Gastrocnemius medialis (tissue), 4 donors: ENCODE data around the gene STAC2. TPM values are rescaled to one million over a fixed set of nuclear protein-coding genes. Genes with fewer than 3 reads are reported as not detected.

Experiments used
- ATAC-seq, 2 donors: fragments of 150-250 bp; one replicate each; pipeline ENCODE4 v1.9.1; 2016
- DNase-seq, 2 donors: peaks; one replicate each; pipeline ENCODE4 v3.0.0-alpha.2; 2019
- H3K27ac ChIP-seq, 4 donors: fragments of 200-600 bp; sonication (generic); 1 replicate in 1 of 4; 2 replicates in 3 of 4; pipeline ENCODE4 v1.5.1; 2016 to 2018; ENCODE audit warnings: mild to moderate bottlenecking in 2 of 4, moderate library complexity in 1 of 4
- H3K27me3 ChIP-seq, 3 donors: fragments of 200-600 bp; sonication (generic) in 2 of 3; 1 replicate in 1 of 3; 2 replicates in 2 of 3; pipeline versions ENCODE4 v1.5.1 to v1.6.0; 2016 to 2019; ENCODE audit warnings: mild to moderate bottlenecking in 1 of 3, moderate library complexity in 1 of 3
- H3K36me3 ChIP-seq, 2 donors: fragments of 200-600 bp; sonication (generic) in 1 of 2; one replicate each; pipeline ENCODE4 v1.5.1; 2017 to 2018
- H3K4me1 ChIP-seq, 2 donors: fragments of 200-600 bp; sonication (generic) in 1 of 2; one replicate each; pipeline ENCODE4 v1.5.1; 2016 to 2017; ENCODE audit warnings: mild to moderate bottlenecking in 2 of 2
- H3K4me3 ChIP-seq, 4 donors: fragments of 200-600 bp; sonication (generic) in 3 of 4; 1 replicate in 1 of 4; 2 replicates in 3 of 4; pipeline ENCODE4 v1.5.1; 2016 to 2019; ENCODE audit warnings: mild to moderate bottlenecking in 2 of 4
- H3K9me3 ChIP-seq, 3 donors: fragments of 200-600 bp; sonication (generic) in 2 of 3; 1 replicate in 1 of 3; 2 replicates in 2 of 3; pipeline ENCODE4 v1.5.1; 2016 to 2019
- CTCF ChIP-seq, 5 experiments: fragments of 450-650 bp in 3 of 5; fragments of 200-600 bp in 2 of 5; sonication (generic) in 2 of 5; IDR thresholded peaks in 4 of 5; conservative IDR thresholded peaks in 1 of 5; 1 replicate in 4 of 5; 2 replicates in 1 of 5; pipeline ENCODE4 v1.5.1; 2016 to 2019; ENCODE audit warnings: antibody characterized with exemption in 5 of 5, mild to moderate bottlenecking in 3 of 5, moderate library complexity in 3 of 5
- POLR2A ChIP-seq, 2 donors: fragments of 450-650 bp; IDR thresholded peaks; one replicate each; pipeline ENCODE4 v1.6.1; 2017; ENCODE audit warnings: antibody characterized with exemption in 2 of 2, mild to moderate bottlenecking in 2 of 2, moderate library complexity in 2 of 2
- in situ Hi-C, 4 donors: fragments of 200-750 bp; cut with MboI; loops; one replicate each; pipeline versions ENCODE4 v1.15.0 to v1.8.0; 2017; ENCODE audit warnings: low sequenced_read_pairs in 4 of 4
- intact Hi-C: fragments of 100-400 bp; cut with DNase I; formaldehyde crosslinking; loops from one replicate; pipeline ENCODE4 v1.15.1; 2023; ENCODE audit warnings: low total_unique reads
- total RNA-seq, 4 donors: library from RNA; depleted of rRNA; stranded (reverse); fragments of >200 nt; gene quantifications; one replicate each; pipeline versions ENCODE4 v1.1.0 to v1.2.3, GENCODE V29; 2016

STAC2 gene
- total RNA-seq, 4 donors from 2014 or later: not detected

GRCh38 chr17:39239640-39240314 is 14.0 kb upstream of the STAC2 start:
- DNase-seq (no peak), ATAC-seq (peak in 1 of 2 donors; percentile 40)
- Histone ChIP-seq H3K4me3 (no peak overlapping the region), H3K27ac (no peak overlapping the region), H3K36me3 (no peaks in the 10 kb centered on the region), H3K27me3 (no peaks in the 10 kb centered on the region), H3K9me3 (no peaks in the 10 kb centered on the region), H3K4me1 (peaks cover 0 to 7% of the 10 kb centered on the region in 2 donors)
- intact Hi-C loops (loop anchor here (10.0 kb wide), 1 partner anchor 255 kb away; no protein-coding TSS in a partner anchor), in situ Hi-C loops (loop anchor here in 3 of 4 donors (5.0 to 10.0 kb wide), 2 partner anchors 32 to 75 kb away; partner anchors contain the start of gene ARL5C (in 2 of the 3))
- TF ChIP-seq CTCF (IDR thresholded peaks at IDR 0.05 in 4 of 5, conservative IDR thresholded peaks at IDR 0.05 in 1 of 5) (peak; percentile 38 to 63 (median 62)), POLR2A (IDR thresholded peaks at IDR 0.05) (no peak)

- no peak overlapping the region for H3K4me3 ChIP-seq
- H3K36me3 ChIP-seq: no peaks in the 10 kb centered on the region
- in situ Hi-C loops (loop anchor here in 1 of 4 donors (10.0 kb wide), 1 partner anchor 74 kb away; the partner anchor contains the start of gene ARL5C), intact Hi-C loops (no loop called here)
- TF ChIP-seq CTCF (IDR thresholded peaks at IDR 0.05 in 4 of 5, conservative IDR thresholded peaks at IDR 0.05 in 1 of 5) (no peak), POLR2A (IDR thresholded peaks at IDR 0.05) (no peak)
- ATAC-seq (peak in 1 of 2 donors; percentile 34), DNase-seq (peak in 1 of 2 donors; percentile 48)
- peaks cover 0 to 7% of the 10 kb centered on the region in 2 donors for H3K4me1 ChIP-seq
- H3K9me3 ChIP-seq: no peaks in the 10 kb centered on the region
- no peaks in the 10 kb centered on the region for H3K27me3 ChIP-seq
- no peak overlapping the region for H3K27ac ChIP-seq
These were observed 12.7 kb upstream of the STAC2 start for GRCh38 chr17:39238311-39238972.

GRCh38 chr17:39237586-39237985 is 11.8 kb upstream of the STAC2 start:
- ATAC-seq (no peak), DNase-seq (no peak)
- TF ChIP-seq CTCF (IDR thresholded peaks at IDR 0.05 in 4 of 5, conservative IDR thresholded peaks at IDR 0.05 in 1 of 5) (no peak), POLR2A (IDR thresholded peaks at IDR 0.05) (no peak)
- Histone ChIP-seq H3K4me1 (peaks cover 0 to 7% of the 10 kb centered on the region in 2 donors), H3K36me3 (no peaks in the 10 kb centered on the region), H3K27ac (no peak overlapping the region), H3K9me3 (no peaks in the 10 kb centered on the region), H3K4me3 (no peak overlapping the region), H3K27me3 (no peaks in the 10 kb centered on the region)
- intact Hi-C loops: no loop called here
- in situ Hi-C loops: loop anchor here in 1 of 4 donors (10.0 kb wide), 1 partner anchor 73 kb away; the partner anchor contains the start of gene ARL5C

GRCh38 chr17:39236981-39237441 is 11.3 kb upstream of the STAC2 start:
- H3K4me1 ChIP-seq: peaks cover 0 to 7% of the 10 kb centered on the region in 2 donors
- no peaks in the 10 kb centered on the region for H3K27me3 ChIP-seq
- intact Hi-C loops (no loop called here), in situ Hi-C loops (loop anchor here in 1 of 4 donors (10.0 kb wide), 1 partner anchor 72 kb away; the partner anchor contains the start of gene ARL5C)
- H3K36me3 ChIP-seq: no peaks in the 10 kb centered on the region
- ATAC-seq (no peak), DNase-seq (no peak)
- H3K4me3 ChIP-seq: no peak overlapping the region
- TF ChIP-seq POLR2A (IDR thresholded peaks at IDR 0.05): no peak
- no peak for TF ChIP-seq CTCF (IDR thresholded peaks at IDR 0.05 in 4 of 5, conservative IDR thresholded peaks at IDR 0.05 in 1 of 5)
- no peak overlapping the region for H3K27ac ChIP-seq
- H3K9me3 ChIP-seq: no peaks in the 10 kb centered on the region
